ENCODE measurements around the gene MAGEA2B. TPM values are rescaled to one million over a fixed set of nuclear protein-coding genes. Genes with fewer than 3 reads are reported as not detected.
"Not testable (repeated sequence)": the region's sequence is repeated elsewhere in the genome, so short reads cannot be mapped to it uniquely, and the experiment has no call there.

The MAGEA2B gene
- total RNA-seq (not detected), polyA plus RNA-seq (ENCODE audit: insufficient read length in 2 of 2) (not detected)
- long read RNA-seq, donor 1 = 0 reads
- long read RNA-seq, donor 2 = 0 reads
- long read RNA-seq, donor 3 = 0 reads
- long read RNA-seq, donor 4 = 0 reads

- H3K9me3 ChIP-seq (ENCODE audit: control insufficient read depth, insufficient read depth, low read length); H3K4me1 ChIP-seq (ENCODE audit: control insufficient read depth, insufficient read depth, low read length); H3K4me3 ChIP-seq (ENCODE audit: low read depth, low read length); DNase-seq (ENCODE audit: low read depth in 4 of 6, low spot score in 6 of 6); H3K27ac ChIP-seq (ENCODE audit: low read depth, low read length); H3K36me3 ChIP-seq (ENCODE audit: control insufficient read depth, insufficient read depth, low read length); H3K27me3 ChIP-seq (ENCODE audit: control insufficient read depth, insufficient read depth, low read length): not testable (repeated sequence)
- no CpG with 5 or more reads among the region's 35 CpGs for WGBS (ENCODE audit: insufficient coverage)
Observed at GRCh38 chrX:152713815-152714787, at the start of gene MAGEA2B. MAGEA2B (plus strand) TSS chrX:152714628; CDS start chrX:152717107, 2,479 bp downstream.

- H3K9me3 ChIP-seq (ENCODE audit: control insufficient read depth, insufficient read depth, low read length) = no peaks in the 10 kb centered on the region
- no CpG with 5 or more reads among the region's 2 CpGs for WGBS (ENCODE audit: insufficient coverage)
- no peak for DNase-seq (ENCODE audit: low read depth in 4 of 6, low spot score in 6 of 6)
- no peak overlapping the region for H3K4me3 ChIP-seq (ENCODE audit: low read depth, low read length)
- H3K27ac ChIP-seq (ENCODE audit: low read depth, low read length) = no peak overlapping the region
- H3K4me1 ChIP-seq (ENCODE audit: control insufficient read depth, insufficient read depth, low read length) = no peaks in the 10 kb centered on the region
- no peaks in the 10 kb centered on the region for H3K36me3 ChIP-seq (ENCODE audit: control insufficient read depth, insufficient read depth, low read length)
- H3K27me3 ChIP-seq (ENCODE audit: control insufficient read depth, insufficient read depth, low read length) = no peaks in the 10 kb centered on the region
Observed at GRCh38 chrX:152674135-152674534, 40.3 kb upstream of the MAGEA2B start.

GRCh38 chrX:152674652-152675051, 39.8 kb upstream of the MAGEA2B start:
- H3K9me3 ChIP-seq (ENCODE audit: control insufficient read depth, insufficient read depth, low read length); H3K36me3 ChIP-seq (ENCODE audit: control insufficient read depth, insufficient read depth, low read length); H3K4me1 ChIP-seq (ENCODE audit: control insufficient read depth, insufficient read depth, low read length); H3K4me3 ChIP-seq (ENCODE audit: low read depth, low read length); H3K27me3 ChIP-seq (ENCODE audit: control insufficient read depth, insufficient read depth, low read length); DNase-seq (ENCODE audit: low read depth in 4 of 6, low spot score in 6 of 6); H3K27ac ChIP-seq (ENCODE audit: low read depth, low read length): not testable (repeated sequence)
- 60% methylated on average over 1 of the region's 3 CpGs for WGBS (ENCODE audit: insufficient coverage)

GRCh38 chrX:152681012-152681411, 33.4 kb upstream of the MAGEA2B start:
- DNase-seq (ENCODE audit: low read depth in 4 of 6, low spot score in 6 of 6); H3K4me3 ChIP-seq (ENCODE audit: low read depth, low read length); H3K4me1 ChIP-seq (ENCODE audit: control insufficient read depth, insufficient read depth, low read length); H3K9me3 ChIP-seq (ENCODE audit: control insufficient read depth, insufficient read depth, low read length); H3K27me3 ChIP-seq (ENCODE audit: control insufficient read depth, insufficient read depth, low read length); H3K27ac ChIP-seq (ENCODE audit: low read depth, low read length); H3K36me3 ChIP-seq (ENCODE audit: control insufficient read depth, insufficient read depth, low read length): not testable (repeated sequence)
- no CpG with 5 or more reads among the region's 3 CpGs for WGBS (ENCODE audit: insufficient coverage)

GRCh38 chrX:152697952-152698931, 16.2 kb upstream of the MAGEA2B start, which contains the start of gene MAGEA3:
MAGEA3 (plus strand) TSS chrX:152698794; CDS start chrX:152700833, 2,039 bp downstream.
- WGBS (ENCODE audit: insufficient coverage) = no CpG with 5 or more reads among the region's 34 CpGs
- H3K27me3 ChIP-seq (ENCODE audit: control insufficient read depth, insufficient read depth, low read length); H3K4me3 ChIP-seq (ENCODE audit: low read depth, low read length); H3K36me3 ChIP-seq (ENCODE audit: control insufficient read depth, insufficient read depth, low read length); H3K4me1 ChIP-seq (ENCODE audit: control insufficient read depth, insufficient read depth, low read length); H3K9me3 ChIP-seq (ENCODE audit: control insufficient read depth, insufficient read depth, low read length); H3K27ac ChIP-seq (ENCODE audit: low read depth, low read length); DNase-seq (ENCODE audit: low read depth in 4 of 6, low spot score in 6 of 6): not testable (repeated sequence)

GRCh38 chrX:152700390-152700789, 14.0 kb upstream of the MAGEA2B start:
- not testable (repeated sequence) for H3K4me3 ChIP-seq (ENCODE audit: low read depth, low read length); H3K36me3 ChIP-seq (ENCODE audit: control insufficient read depth, insufficient read depth, low read length); H3K27ac ChIP-seq (ENCODE audit: low read depth, low read length); H3K4me1 ChIP-seq (ENCODE audit: control insufficient read depth, insufficient read depth, low read length); H3K9me3 ChIP-seq (ENCODE audit: control insufficient read depth, insufficient read depth, low read length); H3K27me3 ChIP-seq (ENCODE audit: control insufficient read depth, insufficient read depth, low read length)
- peak in 1 of 6 donors; percentile 0 for DNase-seq (ENCODE audit: low read depth in 4 of 6, low spot score in 6 of 6)
- 86% methylated on average over 3 of the region's 5 CpGs for WGBS (ENCODE audit: insufficient coverage)

- WGBS (ENCODE audit: insufficient coverage) = 53% methylated on average over 2 of the region's 7 CpGs
- not testable (repeated sequence) for H3K27ac ChIP-seq (ENCODE audit: low read depth, low read length); H3K4me1 ChIP-seq (ENCODE audit: control insufficient read depth, insufficient read depth, low read length); H3K36me3 ChIP-seq (ENCODE audit: control insufficient read depth, insufficient read depth, low read length); H3K9me3 ChIP-seq (ENCODE audit: control insufficient read depth, insufficient read depth, low read length); H3K27me3 ChIP-seq (ENCODE audit: control insufficient read depth, insufficient read depth, low read length); DNase-seq (ENCODE audit: low read depth in 4 of 6, low spot score in 6 of 6); H3K4me3 ChIP-seq (ENCODE audit: low read depth, low read length)
Observed at GRCh38 chrX:152706500-152706899, 7.9 kb upstream of the MAGEA2B start.

GRCh38 chrX:152709173-152709572, 5.3 kb upstream of the MAGEA2B start, which contains the start of gene CSAG2:
CSAG2 (minus strand) TSS chrX:152709273; CDS start chrX:152709112, 161 bp downstream.
- WGBS (ENCODE audit: insufficient coverage) = no CpG with 5 or more reads among the region's 2 CpGs
- H3K4me1 ChIP-seq (ENCODE audit: control insufficient read depth, insufficient read depth, low read length); H3K27me3 ChIP-seq (ENCODE audit: control insufficient read depth, insufficient read depth, low read length); H3K9me3 ChIP-seq (ENCODE audit: control insufficient read depth, insufficient read depth, low read length); H3K36me3 ChIP-seq (ENCODE audit: control insufficient read depth, insufficient read depth, low read length); DNase-seq (ENCODE audit: low read depth in 4 of 6, low spot score in 6 of 6); H3K4me3 ChIP-seq (ENCODE audit: low read depth, low read length); H3K27ac ChIP-seq (ENCODE audit: low read depth, low read length): not testable (repeated sequence)

- not testable (repeated sequence) for H3K36me3 ChIP-seq (ENCODE audit: control insufficient read depth, insufficient read depth, low read length); H3K27ac ChIP-seq (ENCODE audit: low read depth, low read length); H3K4me3 ChIP-seq (ENCODE audit: low read depth, low read length); H3K9me3 ChIP-seq (ENCODE audit: control insufficient read depth, insufficient read depth, low read length); DNase-seq (ENCODE audit: low read depth in 4 of 6, low spot score in 6 of 6); H3K27me3 ChIP-seq (ENCODE audit: control insufficient read depth, insufficient read depth, low read length); H3K4me1 ChIP-seq (ENCODE audit: control insufficient read depth, insufficient read depth, low read length)
- WGBS (ENCODE audit: insufficient coverage) = no CpG with 5 or more reads among the region's 5 CpGs
Observed at GRCh38 chrX:152713195-152713594, 1.2 kb upstream of the MAGEA2B start.

Data from spinal cord (tissue), 10 donors.